ENCODE results near the gene SELE.

Gene SELE

DNA sequence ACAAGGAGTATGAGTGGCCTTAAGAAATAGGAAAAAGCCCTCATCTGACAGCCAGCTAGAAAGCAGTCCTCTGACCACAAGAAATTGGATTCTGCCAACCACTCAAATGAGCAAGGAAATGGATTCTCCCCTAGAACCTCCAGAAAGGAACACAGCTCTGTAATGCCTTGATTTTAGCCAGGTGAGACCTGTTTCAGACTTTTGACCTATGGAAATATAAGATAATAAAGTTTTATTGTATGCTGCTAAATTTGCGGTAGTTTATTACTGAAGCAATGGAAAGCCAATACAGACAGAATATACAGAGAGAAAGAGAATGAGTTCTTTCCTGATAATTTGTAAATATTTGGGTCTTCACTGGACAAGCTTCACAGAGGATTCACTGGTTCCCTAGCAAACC lies 28.8 kb upstream of the SELE start:
- TF ChIP-seq, protein P1, sequence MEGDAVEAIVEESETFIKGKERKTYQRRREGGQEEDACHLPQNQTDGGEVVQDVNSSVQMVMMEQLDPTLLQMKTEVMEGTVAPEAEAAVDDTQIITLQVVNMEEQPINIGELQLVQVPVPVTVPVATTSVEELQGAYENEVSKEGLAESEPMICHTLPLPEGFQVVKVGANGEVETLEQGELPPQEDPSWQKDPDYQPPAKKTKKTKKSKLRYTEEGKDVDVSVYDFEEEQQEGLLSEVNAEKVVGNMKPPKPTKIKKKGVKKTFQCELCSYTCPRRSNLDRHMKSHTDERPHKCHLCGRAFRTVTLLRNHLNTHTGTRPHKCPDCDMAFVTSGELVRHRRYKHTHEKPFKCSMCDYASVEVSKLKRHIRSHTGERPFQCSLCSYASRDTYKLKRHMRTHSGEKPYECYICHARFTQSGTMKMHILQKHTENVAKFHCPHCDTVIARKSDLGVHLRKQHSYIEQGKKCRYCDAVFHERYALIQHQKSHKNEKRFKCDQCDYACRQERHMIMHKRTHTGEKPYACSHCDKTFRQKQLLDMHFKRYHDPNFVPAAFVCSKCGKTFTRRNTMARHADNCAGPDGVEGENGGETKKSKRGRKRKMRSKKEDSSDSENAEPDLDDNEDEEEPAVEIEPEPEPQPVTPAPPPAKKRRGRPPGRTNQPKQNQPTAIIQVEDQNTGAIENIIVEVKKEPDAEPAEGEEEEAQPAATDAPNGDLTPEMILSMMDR (IDR thresholded peaks at IDR 0.05): no peak

GRCh38 chr1:169759038-169759437 lies 25.2 kb upstream of the SELE start:
- TF ChIP-seq, protein P1 (IDR thresholded peaks at IDR 0.05): no peak

DNA sequence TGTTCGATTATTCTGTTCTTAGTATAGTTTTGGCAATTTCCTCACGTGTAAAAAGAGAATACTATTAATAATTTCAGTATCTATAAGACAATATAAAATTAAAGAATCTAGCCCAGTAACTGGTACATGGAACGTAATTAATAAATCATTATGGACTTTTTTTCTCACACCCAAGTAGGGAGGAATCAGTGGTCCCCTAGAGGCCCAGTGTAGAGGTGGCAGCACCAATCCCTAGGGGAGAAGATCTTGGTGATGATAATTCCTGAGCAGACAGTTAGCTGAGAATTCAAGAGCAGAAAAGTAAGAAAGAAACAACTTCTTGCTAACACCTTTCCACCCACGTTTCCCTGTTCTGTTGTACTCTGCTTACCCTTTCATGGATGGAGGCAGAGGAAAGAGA lies 19.7 kb upstream of the SELE start:
- TF ChIP-seq, protein P1 (IDR thresholded peaks at IDR 0.05): no peak

DNA sequence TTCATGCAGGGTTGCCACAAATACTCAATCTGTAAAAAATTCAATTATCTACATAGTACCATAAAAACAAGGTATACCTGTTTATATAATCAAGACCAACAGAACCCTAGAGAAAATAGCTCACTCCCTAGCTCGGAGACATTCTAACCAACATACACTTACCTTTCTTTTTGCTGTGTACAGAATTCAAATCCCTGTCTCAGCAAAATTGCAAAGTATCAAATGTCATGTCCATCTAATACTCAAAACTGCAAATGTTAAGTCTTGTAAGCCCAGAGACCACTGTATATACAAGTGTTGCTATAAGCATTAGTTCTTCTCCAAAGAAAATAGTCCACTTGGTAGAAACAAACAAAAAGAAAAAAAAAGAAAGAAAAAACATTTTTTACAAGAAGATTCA lies 16.2 kb upstream of the SELE start:
- TF ChIP-seq, protein P1 (IDR thresholded peaks at IDR 0.05): no peak

GRCh38 chr1:169746550-169746949 lies 12.7 kb upstream of the SELE start:
- TF ChIP-seq, protein P1 (IDR thresholded peaks at IDR 0.05): no peak

DNA sequence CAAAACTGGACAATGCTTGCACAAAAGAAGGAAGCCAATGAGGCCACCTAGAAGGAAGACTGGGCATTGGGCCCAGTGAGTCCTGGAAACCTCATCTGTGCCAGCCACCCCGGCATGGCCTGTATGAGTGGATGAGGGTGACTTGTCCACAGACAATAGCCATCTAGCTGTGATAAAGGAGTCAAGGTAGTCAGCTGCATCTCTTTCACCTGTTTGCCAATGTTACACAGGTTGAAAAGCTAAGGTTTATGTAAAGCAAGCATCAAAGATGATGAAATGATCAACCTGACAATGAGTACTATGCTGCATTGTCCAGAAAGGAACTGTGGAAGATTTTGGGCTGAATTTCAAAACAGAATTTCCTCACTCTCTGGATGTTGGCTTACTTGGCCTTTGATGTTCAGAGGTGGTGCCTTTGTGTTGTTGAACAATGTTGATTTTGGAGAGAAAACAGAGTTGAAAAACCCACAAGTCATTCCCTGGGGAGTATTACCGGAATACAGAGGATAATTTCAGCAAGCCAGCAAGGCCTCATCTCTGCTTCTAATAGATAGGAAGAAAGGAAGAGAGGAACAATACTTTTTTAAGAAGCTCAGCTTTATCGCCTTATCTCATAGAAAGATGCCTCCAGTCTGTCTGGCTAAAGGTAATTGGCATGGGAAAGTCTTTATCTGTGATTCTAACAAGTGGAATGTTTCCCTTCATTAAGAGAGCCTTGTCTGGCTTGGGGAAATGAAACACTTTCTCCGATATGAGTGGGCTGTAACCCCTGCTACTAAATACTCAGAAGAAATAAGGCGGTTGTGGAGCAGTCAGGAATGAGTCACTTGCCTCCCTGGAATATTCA lies 11.4 kb upstream of the SELE start:
- TF ChIP-seq, protein P1 (IDR thresholded peaks at IDR 0.05): no peak

GRCh38 chr1:169741666-169742394 lies 8.0 kb upstream of the SELE start:
- TF ChIP-seq, protein P1 (IDR thresholded peaks at IDR 0.05): no peak

All from LNCAP (cell line).